NCI-H187 treated with DMSO at 0.1 percent for 48 hours (cell line): ENCODE measurements around the gene CEBPE.

Source experiments
- DNase-seq: peaks from one replicate; lab custom pipeline; 2025; lab: John Stamatoyannopoulos, UW

Gene CEBPE

GRCh38 chr14:23143911-23144310 lies 24.9 kb upstream of the CEBPE start:
- no peak for DNase-seq

GRCh38 chr14:23142826-23143225 lies 23.8 kb upstream of the CEBPE start:
- DNase-seq = no peak

GRCh38 chr14:23141706-23142444 lies 22.8 kb upstream of the CEBPE start:
- DNase-seq = no peak

- DNase-seq = no peak
Observed at GRCh38 chr14:23140371-23140770, 21.3 kb upstream of the CEBPE start.

- no peak for DNase-seq
Observed at GRCh38 chr14:23139874-23140273, 20.8 kb upstream of the CEBPE start.

GRCh38 chr14:23137813-23138535 lies 18.9 kb upstream of the CEBPE start:
- DNase-seq = no peak

GRCh38 chr14:23137192-23137812 lies 18.2 kb upstream of the CEBPE start:
- DNase-seq = no peak

- DNase-seq = no peak
Observed at GRCh38 chr14:23136566-23137133, 17.6 kb upstream of the CEBPE start.

GRCh38 chr14:23132970-23133369 lies 13.9 kb upstream of the CEBPE start:
- DNase-seq = no peak

GRCh38 chr14:23131482-23131881 lies 12.4 kb upstream of the CEBPE start:
- no peak for DNase-seq

- DNase-seq = no peak
Observed at GRCh38 chr14:23130871-23131270, 11.8 kb upstream of the CEBPE start.

GRCh38 chr14:23129759-23130316 lies 10.8 kb upstream of the CEBPE start:
- no peak for DNase-seq

- no peak for DNase-seq
Observed at GRCh38 chr14:23128969-23129758, 10.1 kb upstream of the CEBPE start.

GRCh38 chr14:23127861-23128260 lies 8.8 kb upstream of the CEBPE start:
- no peak for DNase-seq

GRCh38 chr14:23126548-23127278 lies 7.7 kb upstream of the CEBPE start:
- DNase-seq = no peak

- no peak for DNase-seq
Observed at GRCh38 chr14:23125933-23126524, 7.0 kb upstream of the CEBPE start.

GRCh38 chr14:23125011-23125410 lies 6.0 kb upstream of the CEBPE start:
- DNase-seq = no peak

GRCh38 chr14:23124337-23124954 lies 5.4 kb upstream of the CEBPE start:
- no peak for DNase-seq

GRCh38 chr14:23123419-23123818 lies 4.4 kb upstream of the CEBPE start:
- no peak for DNase-seq

GRCh38 chr14:23122086-23122485 lies 3.0 kb upstream of the CEBPE start:
- DNase-seq = no peak
